ENCODE results near the gene POC1A. TPM values are rescaled to one million over a fixed set of nuclear protein-coding genes. Genes with fewer than 3 reads are reported as not detected.

Gene POC1A
- total and polyA plus RNA-seq, 2 experiments from 2014 or later, result 19.1 to 26.7 TPM

DNA sequence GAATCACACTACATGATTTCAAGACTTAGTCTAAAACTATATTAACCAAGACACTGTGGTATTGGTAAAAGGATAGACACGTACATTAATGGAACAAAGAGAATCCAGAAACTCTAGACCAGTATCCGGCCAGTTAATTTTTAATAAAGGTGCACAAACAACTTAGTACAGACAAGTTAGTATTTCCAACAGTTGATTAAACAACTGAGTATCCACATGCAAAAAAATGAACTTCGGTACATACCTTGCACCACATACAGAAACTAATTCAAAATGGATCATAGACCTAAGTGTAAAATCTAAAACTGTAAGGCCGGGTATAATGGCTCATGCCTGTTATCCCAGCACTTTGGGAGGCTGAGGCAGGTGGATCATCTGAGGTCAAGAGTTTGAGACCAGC, 51.3 kb downstream of the POC1A start:
- no peak overlapping the region for H2AFZ ChIP-seq
- ATAC-seq, result no peak
- H3K4me1 Mint-ChIP-seq, result no peaks in the 10 kb centered on the region

GRCh38 chr3:52099001-52099401, 55.2 kb downstream of the POC1A start:
- Histone ChIP-seq H4K20me1 (replicated peaks; ENCODE audit: insufficient read depth) (no peaks in the 10 kb centered on the region), H3K79me2 (replicated peaks; ENCODE audit: insufficient read depth) (no peaks in the 10 kb centered on the region), H3K27ac (ENCODE audit: low read depth) (no peak overlapping the region), H3K36me3 (ENCODE audit: insufficient read depth) (peaks cover 17% of the 10 kb centered on the region; the same call in 1 of the 2 replicates), H3F3A (replicated peaks; ENCODE audit: low read depth) (no peaks in the 10 kb centered on the region), H3K4me2 (no peak overlapping the region), H3K4me1 (ENCODE audit: insufficient read depth) (no peaks in the 10 kb centered on the region), H3K4me3 (no peak overlapping the region), H3K27me3 (ENCODE audit: insufficient read depth) (no peaks in the 10 kb centered on the region), H3K9me2 (ENCODE audit: insufficient read depth) (no peaks in the 10 kb centered on the region), H2AFZ (no peak overlapping the region)
- H3K36me3 Mint-ChIP-seq (ENCODE audit: low read depth), result peaks cover 46% of the 10 kb centered on the region
- no peak overlapping the region for H3K27ac Mint-ChIP-seq
- no peak for ATAC-seq
- no peaks in the 10 kb centered on the region for H3K27me3 Mint-ChIP-seq (ENCODE audit: insufficient read depth, low read depth, poor library complexity)
- no peaks in the 10 kb centered on the region; the same call in 2 of the 3 replicates for H3K9me3 Mint-ChIP-seq
- no peak overlapping the region for H3K4me3 Mint-ChIP-seq
- no peaks in the 10 kb centered on the region for H3K4me1 Mint-ChIP-seq
- DNase-seq (ENCODE audit: low spot score), result no peak
- TF ChIP-seq NANOG (IDR thresholded peaks at IDR 0.05; ENCODE audit: borderline replicate concordance) (no peak), REST (IDR thresholded peaks at IDR 0.05; ENCODE audit: unreplicated experiment) (no peak), ZNF331 (CRISPR knock-in tag; IDR thresholded peaks at IDR 0.05; ENCODE audit: low read depth) (no peak), POLR2AphosphoS5 (IDR thresholded peaks at IDR 0.05; ENCODE audit: low read depth) (no peak), CREB1 (CRISPR knock-in tag; IDR thresholded peaks at IDR 0.05; ENCODE audit: low read depth) (no peak), EZH2phosphoT487 (IDR thresholded peaks at IDR 0.05; ENCODE audit: unreplicated experiment) (no peak), STAT1 (IDR thresholded peaks at IDR 0.05; ENCODE audit: unreplicated experiment) (no peak), JUNB (IDR thresholded peaks at IDR 0.05; ENCODE audit: unreplicated experiment) (no peak), ZNF114 (CRISPR knock-in tag; IDR thresholded peaks at IDR 0.05) (no peak)
- TF ChIP-seq, protein P1, sequence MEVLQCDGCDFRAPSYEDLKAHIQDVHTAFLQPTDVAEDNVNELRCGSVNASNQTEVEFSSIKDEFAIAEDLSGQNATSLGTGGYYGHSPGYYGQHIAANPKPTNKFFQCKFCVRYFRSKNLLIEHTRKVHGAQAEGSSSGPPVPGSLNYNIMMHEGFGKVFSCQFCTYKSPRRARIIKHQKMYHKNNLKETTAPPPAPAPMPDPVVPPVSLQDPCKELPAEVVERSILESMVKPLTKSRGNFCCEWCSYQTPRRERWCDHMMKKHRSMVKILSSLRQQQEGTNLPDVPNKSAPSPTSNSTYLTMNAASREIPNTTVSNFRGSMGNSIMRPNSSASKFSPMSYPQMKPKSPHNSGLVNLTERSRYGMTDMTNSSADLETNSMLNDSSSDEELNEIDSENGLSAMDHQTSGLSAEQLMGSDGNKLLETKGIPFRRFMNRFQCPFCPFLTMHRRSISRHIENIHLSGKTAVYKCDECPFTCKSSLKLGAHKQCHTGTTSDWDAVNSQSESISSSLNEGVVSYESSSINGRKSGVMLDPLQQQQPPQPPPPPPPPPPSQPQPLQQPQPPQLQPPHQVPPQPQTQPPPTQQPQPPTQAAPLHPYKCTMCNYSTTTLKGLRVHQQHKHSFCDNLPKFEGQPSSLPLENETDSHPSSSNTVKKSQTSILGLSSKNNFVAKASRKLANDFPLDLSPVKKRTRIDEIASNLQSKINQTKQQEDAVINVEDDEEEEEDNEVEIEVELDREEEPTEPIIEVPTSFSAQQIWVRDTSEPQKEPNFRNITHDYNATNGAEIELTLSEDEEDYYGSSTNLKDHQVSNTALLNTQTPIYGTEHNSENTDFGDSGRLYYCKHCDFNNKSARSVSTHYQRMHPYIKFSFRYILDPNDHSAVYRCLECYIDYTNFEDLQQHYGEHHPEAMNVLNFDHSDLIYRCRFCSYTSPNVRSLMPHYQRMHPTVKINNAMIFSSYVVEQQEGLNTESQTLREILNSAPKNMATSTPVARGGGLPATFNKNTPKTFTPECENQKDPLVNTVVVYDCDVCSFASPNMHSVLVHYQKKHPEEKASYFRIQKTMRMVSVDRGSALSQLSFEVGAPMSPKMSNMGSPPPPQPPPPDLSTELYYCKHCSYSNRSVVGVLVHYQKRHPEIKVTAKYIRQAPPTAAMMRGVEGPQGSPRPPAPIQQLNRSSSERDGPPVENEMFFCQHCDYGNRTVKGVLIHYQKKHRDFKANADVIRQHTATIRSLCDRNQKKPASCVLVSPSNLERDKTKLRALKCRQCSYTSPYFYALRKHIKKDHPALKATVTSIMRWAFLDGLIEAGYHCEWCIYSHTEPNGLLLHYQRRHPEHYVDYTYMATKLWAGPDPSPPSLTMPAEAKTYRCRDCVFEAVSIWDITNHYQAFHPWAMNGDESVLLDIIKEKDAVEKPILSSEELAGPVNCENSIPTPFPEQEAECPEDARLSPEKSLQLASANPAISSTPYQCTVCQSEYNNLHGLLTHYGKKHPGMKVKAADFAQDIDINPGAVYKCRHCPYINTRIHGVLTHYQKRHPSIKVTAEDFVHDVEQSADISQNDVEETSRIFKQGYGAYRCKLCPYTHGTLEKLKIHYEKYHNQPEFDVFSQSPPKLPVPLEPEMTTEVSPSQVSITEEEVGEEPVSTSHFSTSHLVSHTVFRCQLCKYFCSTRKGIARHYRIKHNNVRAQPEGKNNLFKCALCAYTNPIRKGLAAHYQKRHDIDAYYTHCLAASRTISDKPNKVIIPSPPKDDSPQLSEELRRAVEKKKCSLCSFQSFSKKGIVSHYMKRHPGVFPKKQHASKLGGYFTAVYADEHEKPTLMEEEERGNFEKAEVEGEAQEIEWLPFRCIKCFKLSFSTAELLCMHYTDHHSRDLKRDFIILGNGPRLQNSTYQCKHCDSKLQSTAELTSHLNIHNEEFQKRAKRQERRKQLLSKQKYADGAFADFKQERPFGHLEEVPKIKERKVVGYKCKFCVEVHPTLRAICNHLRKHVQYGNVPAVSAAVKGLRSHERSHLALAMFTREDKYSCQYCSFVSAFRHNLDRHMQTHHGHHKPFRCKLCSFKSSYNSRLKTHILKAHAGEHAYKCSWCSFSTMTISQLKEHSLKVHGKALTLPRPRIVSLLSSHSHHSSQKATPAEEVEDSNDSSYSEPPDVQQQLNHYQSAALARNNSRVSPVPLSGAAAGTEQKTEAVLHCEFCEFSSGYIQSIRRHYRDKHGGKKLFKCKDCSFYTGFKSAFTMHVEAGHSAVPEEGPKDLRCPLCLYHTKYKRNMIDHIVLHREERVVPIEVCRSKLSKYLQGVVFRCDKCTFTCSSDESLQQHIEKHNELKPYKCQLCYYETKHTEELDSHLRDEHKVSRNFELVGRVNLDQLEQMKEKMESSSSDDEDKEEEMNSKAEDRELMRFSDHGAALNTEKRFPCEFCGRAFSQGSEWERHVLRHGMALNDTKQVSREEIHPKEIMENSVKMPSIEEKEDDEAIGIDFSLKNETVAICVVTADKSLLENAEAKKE (CRISPR knock-in tag; IDR thresholded peaks at IDR 0.05), result no peak
- TF ChIP-seq, protein P2, sequence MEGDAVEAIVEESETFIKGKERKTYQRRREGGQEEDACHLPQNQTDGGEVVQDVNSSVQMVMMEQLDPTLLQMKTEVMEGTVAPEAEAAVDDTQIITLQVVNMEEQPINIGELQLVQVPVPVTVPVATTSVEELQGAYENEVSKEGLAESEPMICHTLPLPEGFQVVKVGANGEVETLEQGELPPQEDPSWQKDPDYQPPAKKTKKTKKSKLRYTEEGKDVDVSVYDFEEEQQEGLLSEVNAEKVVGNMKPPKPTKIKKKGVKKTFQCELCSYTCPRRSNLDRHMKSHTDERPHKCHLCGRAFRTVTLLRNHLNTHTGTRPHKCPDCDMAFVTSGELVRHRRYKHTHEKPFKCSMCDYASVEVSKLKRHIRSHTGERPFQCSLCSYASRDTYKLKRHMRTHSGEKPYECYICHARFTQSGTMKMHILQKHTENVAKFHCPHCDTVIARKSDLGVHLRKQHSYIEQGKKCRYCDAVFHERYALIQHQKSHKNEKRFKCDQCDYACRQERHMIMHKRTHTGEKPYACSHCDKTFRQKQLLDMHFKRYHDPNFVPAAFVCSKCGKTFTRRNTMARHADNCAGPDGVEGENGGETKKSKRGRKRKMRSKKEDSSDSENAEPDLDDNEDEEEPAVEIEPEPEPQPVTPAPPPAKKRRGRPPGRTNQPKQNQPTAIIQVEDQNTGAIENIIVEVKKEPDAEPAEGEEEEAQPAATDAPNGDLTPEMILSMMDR (conservative IDR thresholded peaks at IDR 0.05; ENCODE audit: low read depth in 2 of 2), result no peak

More for the DNA sequence above, 51.3 kb downstream of the POC1A start:
- no peak overlapping the region for H3K4me2 ChIP-seq
- no peaks in the 10 kb centered on the region for H3K4me1 ChIP-seq (ENCODE audit: insufficient read depth)
- no peak overlapping the region for H3K4me3 ChIP-seq
- H3K36me3 ChIP-seq (ENCODE audit: insufficient read depth), result peaks cover 17% of the 10 kb centered on the region; the same call in 1 of the 2 replicates
- Mint-ChIP-seq H3K9me3 (no peaks in the 10 kb centered on the region; the same call in 2 of the 3 replicates), H3K27me3 (ENCODE audit: insufficient read depth, low read depth, poor library complexity) (no peaks in the 10 kb centered on the region), H3K27ac (no peak overlapping the region), H3K36me3 (ENCODE audit: low read depth) (peaks cover 51% of the 10 kb centered on the region), H3K4me3 (no peak overlapping the region)
- no peak for TF ChIP-seq EZH2phosphoT487 (IDR thresholded peaks at IDR 0.05; ENCODE audit: unreplicated experiment)
- H3K9me2 ChIP-seq (ENCODE audit: insufficient read depth), result no peaks in the 10 kb centered on the region
- H4K20me1 ChIP-seq (replicated peaks; ENCODE audit: insufficient read depth), result no peaks in the 10 kb centered on the region
- H3K27ac ChIP-seq (ENCODE audit: low read depth), result no peak overlapping the region
- H3K79me2 ChIP-seq (replicated peaks; ENCODE audit: insufficient read depth), result no peaks in the 10 kb centered on the region
- H3F3A ChIP-seq (replicated peaks; ENCODE audit: low read depth), result no peaks in the 10 kb centered on the region
- no peak for DNase-seq (ENCODE audit: low spot score)
- H3K27me3 ChIP-seq (ENCODE audit: insufficient read depth), result no peaks in the 10 kb centered on the region

Data from GM23338 (cell line).